Activated CD8-positive, alpha-beta memory T cell treated with anti-CD3 and anti-CD28 coated beads, Interleukin-2, amount 50 U/mL, for 24 hours (primary cell): Measurements from ENCODE around the gene ENOX1.
"Not testable (repeated sequence)": the region's sequence is repeated elsewhere in the genome, so short reads cannot be mapped to it uniquely, and the experiment has no call there.

Experiments
- DNase-seq: peaks from one replicate; pipeline ENCODE4 v3.0.0-alpha.2; 2020; ENCODE audit errors: extremely low read depth

ENOX1 gene

GRCh38 chr13:43432958-43433357, 353.8 kb downstream of the ENOX1 start:
- DNase-seq, result no peak

- DNase-seq, result no peak
These were observed 354.9 kb downstream of the ENOX1 start for GRCh38 chr13:43431841-43432240.

- DNase-seq, result no peak
These were observed 355.5 kb downstream of the ENOX1 start for GRCh38 chr13:43431290-43431716.

- no peak for DNase-seq
These were observed 358.1 kb downstream of the ENOX1 start for GRCh38 chr13:43428545-43429296.

- no peak for DNase-seq
These were observed 360.4 kb downstream of the ENOX1 start for GRCh38 chr13:43426355-43426754.

DNA sequence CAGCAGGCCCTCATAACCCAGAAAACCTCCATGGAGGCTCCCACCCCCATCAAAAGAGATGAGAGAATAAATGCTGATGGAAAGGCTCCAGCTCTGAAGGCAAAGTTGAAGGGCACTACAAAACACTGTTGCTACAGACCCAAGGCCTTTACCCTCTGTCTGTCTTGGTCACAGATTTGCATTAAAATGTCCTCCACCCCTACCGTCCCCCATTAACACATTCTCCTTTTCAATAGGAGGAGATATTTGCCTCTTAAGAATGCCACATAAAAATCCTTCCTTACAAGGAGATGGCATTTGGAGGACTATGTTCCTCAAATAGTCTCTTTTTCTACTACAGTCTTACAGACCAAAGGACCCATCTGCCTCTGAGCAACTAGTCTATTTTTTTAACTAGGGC, 361.5 kb downstream of the ENOX1 start:
- no peak for DNase-seq

DNA sequence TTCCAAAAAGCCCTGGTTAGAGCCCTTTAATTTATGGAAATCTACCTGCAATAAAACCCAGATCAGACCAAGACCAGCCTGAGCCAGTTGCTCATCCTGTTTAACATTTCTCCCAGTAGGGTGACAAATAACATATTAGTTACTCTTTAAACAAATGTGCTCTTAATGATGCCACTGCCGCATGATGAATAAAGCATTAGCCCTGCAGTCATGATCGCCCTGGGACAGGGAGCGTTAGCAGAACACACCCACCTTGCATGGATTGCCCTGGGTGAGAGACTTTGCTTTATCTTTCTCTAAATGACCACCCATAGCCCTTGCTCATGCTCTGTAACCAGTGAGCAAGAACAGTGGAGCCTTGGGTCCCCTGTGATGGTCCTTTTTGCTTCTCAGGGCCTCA, 362.4 kb downstream of the ENOX1 start:
- DNase-seq, result no peak

- no peak for DNase-seq
These were observed 364.7 kb downstream of the ENOX1 start for GRCh38 chr13:43422116-43422515.

- DNase-seq, result not testable (repeated sequence)
These were observed 369.9 kb downstream of the ENOX1 start for GRCh38 chr13:43416842-43417241.

DNA sequence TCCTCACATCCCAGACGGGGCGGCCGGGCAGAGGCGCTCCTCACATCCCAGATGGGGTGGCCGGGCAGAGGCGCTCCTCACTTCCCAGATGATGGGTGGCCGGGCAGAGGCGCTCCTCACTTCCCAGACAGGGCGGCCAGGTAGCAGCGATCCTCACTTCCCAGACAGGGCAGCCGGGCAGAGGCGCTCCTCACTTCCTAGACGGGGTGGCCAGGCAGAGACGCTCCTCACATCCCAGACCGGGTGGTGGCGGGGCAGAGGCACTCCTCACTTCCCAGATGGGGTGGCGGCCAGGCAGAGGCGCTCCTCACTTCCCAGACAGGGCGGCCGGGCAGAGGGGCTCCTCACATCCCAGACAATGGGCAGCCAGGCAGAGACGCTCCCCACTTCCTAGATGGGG, 370.4 kb downstream of the ENOX1 start:
- not testable (repeated sequence) for DNase-seq

DNA sequence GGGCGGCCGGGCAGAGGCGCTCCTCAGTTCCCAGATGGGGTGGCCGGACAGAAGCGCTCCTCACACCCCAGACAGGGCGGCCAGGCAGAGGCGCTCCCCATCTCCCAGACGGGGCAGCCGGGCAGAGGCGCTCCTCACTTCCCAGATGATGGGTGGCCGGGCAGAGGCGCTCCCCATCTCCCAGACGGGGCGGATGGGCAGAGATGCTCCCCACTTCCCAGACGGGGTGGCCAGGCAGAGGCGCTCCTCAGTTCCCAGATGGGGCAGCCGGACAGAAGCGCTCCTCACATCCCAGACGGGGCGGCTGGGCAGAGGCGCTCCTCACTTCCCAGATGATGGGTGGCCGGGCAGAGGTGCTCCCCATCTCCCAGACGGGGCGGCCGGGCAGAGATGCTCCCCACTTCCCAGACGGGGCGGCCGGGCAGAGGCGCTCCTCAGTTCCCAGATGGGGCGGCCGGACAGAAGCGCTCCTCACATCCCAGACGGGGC, 370.8 kb downstream of the ENOX1 start:
- not testable (repeated sequence) for DNase-seq

DNA sequence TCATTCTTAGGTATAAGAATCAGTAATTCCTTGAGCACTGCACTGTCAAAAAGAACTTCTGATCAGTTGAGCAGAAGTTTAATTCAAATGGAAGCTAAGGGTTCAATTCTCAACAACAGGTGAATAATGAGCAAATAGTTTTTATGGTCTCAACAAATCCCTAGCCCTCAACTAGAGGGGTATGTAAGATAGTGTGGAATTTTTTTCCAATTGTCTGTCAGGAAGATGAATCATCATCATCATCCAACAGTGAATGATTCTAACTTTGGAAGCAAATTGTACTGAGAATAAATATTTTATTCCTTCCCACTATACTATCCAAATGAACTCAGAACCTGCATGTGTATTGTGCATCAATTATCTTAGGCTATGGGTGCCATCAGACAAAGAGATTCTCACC, 372.7 kb downstream of the ENOX1 start:
- DNase-seq, result no peak

DNA sequence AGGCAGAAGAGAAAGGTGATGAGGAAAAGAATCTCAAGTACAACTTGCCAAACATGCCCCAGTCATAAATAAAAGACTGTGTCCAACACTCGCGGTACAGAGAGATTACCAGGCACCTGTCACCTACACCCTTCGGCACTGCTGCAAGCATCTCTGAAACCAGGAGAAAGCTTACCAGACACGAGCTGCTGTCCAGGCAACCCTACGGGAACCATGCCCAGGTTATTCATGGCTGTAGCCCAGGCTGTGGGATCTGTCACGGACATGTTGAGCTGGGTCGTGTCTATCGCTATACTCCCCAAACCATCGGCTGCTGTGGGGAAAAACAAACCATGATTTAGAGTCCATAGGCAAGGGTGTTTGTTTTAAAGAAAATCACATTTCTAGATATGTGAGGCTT, 375.0 kb downstream of the ENOX1 start:
- DNase-seq, result no peak

- DNase-seq, result no peak
These were observed 375.6 kb downstream of the ENOX1 start for GRCh38 chr13:43411211-43411610.

GRCh38 chr13:43408274-43408673, 378.5 kb downstream of the ENOX1 start:
- DNase-seq, result no peak

- DNase-seq, result no peak
These were observed 379.7 kb downstream of the ENOX1 start for GRCh38 chr13:43407023-43407581.

DNA sequence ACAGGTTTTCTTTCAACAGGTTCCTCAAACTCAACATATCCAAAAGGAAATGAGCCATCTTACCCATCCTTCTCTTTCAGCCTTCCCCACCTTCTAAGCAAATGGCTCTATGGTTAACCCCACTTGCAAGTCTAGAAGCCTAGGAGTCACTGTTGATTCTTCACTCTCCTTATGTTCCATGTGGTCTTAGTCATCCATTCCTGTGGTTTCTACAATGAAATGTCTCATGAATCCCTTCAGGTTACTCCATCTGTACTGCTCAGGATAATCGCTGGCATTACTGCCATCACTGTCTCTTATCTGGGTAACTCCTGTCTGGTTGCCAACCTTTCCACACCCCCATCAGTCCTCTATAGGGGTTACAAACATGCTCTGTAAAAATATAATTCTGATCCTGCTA, 381.3 kb downstream of the ENOX1 start:
- DNase-seq, result no peak

DNA sequence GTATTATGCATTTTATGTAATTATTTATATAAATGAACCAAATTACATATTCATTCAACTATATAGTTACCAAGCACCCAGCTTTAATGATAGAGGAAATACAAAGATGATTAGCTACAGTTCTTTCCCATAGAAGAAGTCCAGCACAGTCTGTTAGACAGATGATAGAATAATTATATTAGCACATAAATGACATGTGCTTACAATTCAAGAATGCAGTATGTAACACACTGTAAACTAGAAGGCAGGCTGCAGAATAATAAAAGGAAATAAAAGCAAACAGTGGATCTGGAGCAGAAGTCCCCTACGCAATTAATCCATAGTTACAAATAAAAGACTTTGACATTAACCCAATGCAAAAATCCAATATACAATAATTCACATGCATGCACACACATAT, 384.4 kb downstream of the ENOX1 start:
- no peak for DNase-seq

DNA sequence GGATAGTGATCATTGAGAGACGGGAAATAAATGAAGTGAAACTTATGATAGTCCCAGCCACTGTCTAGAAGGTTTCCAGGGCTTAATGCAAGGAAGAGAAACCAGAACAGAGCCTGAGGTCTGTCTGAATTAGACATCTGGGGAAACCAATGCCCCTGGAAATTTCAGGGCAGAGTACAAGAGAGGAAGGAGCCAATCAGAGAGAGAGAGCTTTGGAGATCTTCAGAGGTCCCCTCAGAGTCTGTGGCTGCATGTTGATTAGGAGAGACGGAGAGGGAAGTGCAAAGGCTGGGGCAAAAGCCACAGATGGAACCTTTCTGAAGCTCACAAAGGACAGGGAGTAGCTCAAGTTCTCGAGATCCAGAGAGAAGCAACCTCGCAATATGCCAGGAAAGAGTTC, 385.4 kb downstream of the ENOX1 start:
- DNase-seq, result no peak

DNA sequence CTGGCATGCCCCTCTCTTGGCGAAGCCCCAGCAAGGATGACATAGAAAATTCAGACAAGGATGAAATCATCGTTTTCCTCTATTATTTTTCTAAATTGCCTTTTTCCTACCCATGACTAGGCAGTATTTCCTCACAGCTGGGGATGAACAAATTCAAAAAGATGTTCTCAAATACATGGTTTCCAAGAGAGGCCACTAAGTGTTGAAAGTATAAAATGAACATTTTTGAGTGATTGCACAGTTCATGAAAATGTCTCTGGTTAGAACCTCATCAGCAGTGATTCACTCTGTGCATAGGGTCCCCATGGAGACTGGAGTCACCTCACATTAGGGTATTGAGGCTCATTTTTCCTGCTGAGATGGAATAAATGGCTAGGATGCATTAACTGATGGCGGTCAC, 389.7 kb downstream of the ENOX1 start:
- DNase-seq, result no peak

GRCh38 chr13:43391036-43391435, 395.7 kb downstream of the ENOX1 start:
- DNase-seq, result no peak

DNA sequence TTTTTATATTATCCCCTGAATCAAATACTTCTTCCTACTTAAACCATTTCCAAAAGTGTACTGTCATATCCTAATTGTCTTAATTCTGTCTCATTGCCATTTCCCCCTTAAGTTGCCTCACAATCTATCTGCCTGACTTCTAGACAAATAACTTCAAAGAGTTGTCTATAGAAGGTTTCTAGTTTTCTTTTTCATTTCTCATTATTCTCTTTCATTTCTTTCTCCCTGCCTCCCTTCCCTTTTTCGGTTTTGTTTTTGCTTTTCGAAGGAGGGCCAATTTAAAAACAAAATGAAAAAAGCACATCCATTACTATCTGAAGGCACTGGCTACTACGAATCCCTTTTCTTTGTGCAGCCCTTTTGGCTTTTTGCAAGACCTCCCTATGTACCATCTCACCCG, 396.2 kb downstream of the ENOX1 start:
- DNase-seq, result no peak

GRCh38 chr13:43389983-43390382, 396.8 kb downstream of the ENOX1 start:
- no peak for DNase-seq

GRCh38 chr13:43389573-43389972, 397.2 kb downstream of the ENOX1 start:
- no peak for DNase-seq
